DOHH2 (cell line): Measurements from ENCODE around the gene PLK1.

ENCODE experiments used
- CTCF ChIP-seq: fragments of 200-600 bp; sonication (generic); IDR thresholded peaks from one replicate; pipeline ENCODE4 v1.5.1; 2014; ENCODE audit warnings: antibody characterized with exemption, mild to moderate bottlenecking, low read depth, low read length; ENCODE audit not compliant: poor library complexity, severe bottlenecking
- EZH2phosphoT487 ChIP-seq: fragments of 200-600 bp; sonication (generic); IDR thresholded peaks from 2 replicates; pipeline ENCODE4 v1.6.1; 2017; ENCODE audit warnings: borderline replicate concordance, mild to moderate bottlenecking, antibody characterized with exemption, low read length, moderate library complexity, mixed read lengths

GRCh38 chr16:23728112-23728477, 49.4 kb downstream of the PLK1 start:
- TF ChIP-seq CTCF (no peak), EZH2phosphoT487 (no peak)
